Coronary artery (tissue), 2 donors: ENCODE measurements around the gene SIPA1L3.

Experiments
- DNase-seq: peaks from one replicate; pipeline ENCODE4 v3.0.0-alpha.2; 2017; ENCODE audit warnings: low spot score
- H3K27ac ChIP-seq, 2 donors: fragments of 200-600 bp; sonication (generic); one replicate each; pipeline ENCODE4 v1.5.1; 2016 to 2019
- H3K4me3 ChIP-seq: fragments of 200-600 bp; sonication (generic); 2 replicates; pipeline ENCODE4 v1.5.1; 2016; ENCODE audit warnings: mild to moderate bottlenecking, moderate library complexity
- CTCF ChIP-seq: fragments of 200-600 bp; sonication (generic); IDR thresholded peaks from one replicate; pipeline ENCODE4 v1.5.1; 2019; ENCODE audit warnings: antibody characterized with exemption

Gene SIPA1L3

GRCh38 chr19:38142176-38143035 lies 235.4 kb downstream of the SIPA1L3 start:
- Histone ChIP-seq H3K27ac (no peak overlapping the region), H3K4me3 (no peak overlapping the region)
- peak; percentile 41 for TF ChIP-seq CTCF
- DNase-seq: no peak

- Histone ChIP-seq H3K27ac (no peak overlapping the region), H3K4me3 (no peak overlapping the region)
- no peak for TF ChIP-seq CTCF
- no peak for DNase-seq
Measured at GRCh38 chr19:38143847-38144246, 236.8 kb downstream of the SIPA1L3 start.

GRCh38 chr19:38144667-38145066 lies 237.7 kb downstream of the SIPA1L3 start:
- DNase-seq: no peak
- no peak for TF ChIP-seq CTCF
- H3K4me3 ChIP-seq: no peak overlapping the region
- H3K27ac ChIP-seq: no peak overlapping the region

- DNase-seq: no peak
- Histone ChIP-seq H3K27ac (no peak overlapping the region), H3K4me3 (no peak overlapping the region)
- no peak for TF ChIP-seq CTCF
Measured at GRCh38 chr19:38145623-38146022, 238.6 kb downstream of the SIPA1L3 start.

GRCh38 chr19:38148337-38148736 lies 241.3 kb downstream of the SIPA1L3 start:
- Histone ChIP-seq H3K27ac (no peak overlapping the region), H3K4me3 (no peak overlapping the region)
- no peak for DNase-seq
- TF ChIP-seq CTCF: no peak

GRCh38 chr19:38149661-38150061 lies 242.7 kb downstream of the SIPA1L3 start:
- DNase-seq: no peak
- Histone ChIP-seq H3K27ac (no peak overlapping the region), H3K4me3 (no peak overlapping the region)
- no peak for TF ChIP-seq CTCF

GRCh38 chr19:38151242-38151641 lies 244.2 kb downstream of the SIPA1L3 start:
- TF ChIP-seq CTCF: no peak
- no peak overlapping the region for H3K27ac ChIP-seq
- H3K4me3 ChIP-seq: no peak overlapping the region
- no peak for DNase-seq
